HG03571 (cell line): ENCODE data around the gene GPR89B.
"Not testable (repeated sequence)": the region's sequence is repeated elsewhere in the genome, so short reads cannot be mapped to it uniquely, and the experiment has no call there.

Source experiments
- ATAC-seq: cut with Tn5 transposase; IDR thresholded peaks from one replicate; pipeline ENCODE4 v1.9.1; 2021; ENCODE audit not compliant: unreplicated experiment

Gene GPR89B

DNA sequence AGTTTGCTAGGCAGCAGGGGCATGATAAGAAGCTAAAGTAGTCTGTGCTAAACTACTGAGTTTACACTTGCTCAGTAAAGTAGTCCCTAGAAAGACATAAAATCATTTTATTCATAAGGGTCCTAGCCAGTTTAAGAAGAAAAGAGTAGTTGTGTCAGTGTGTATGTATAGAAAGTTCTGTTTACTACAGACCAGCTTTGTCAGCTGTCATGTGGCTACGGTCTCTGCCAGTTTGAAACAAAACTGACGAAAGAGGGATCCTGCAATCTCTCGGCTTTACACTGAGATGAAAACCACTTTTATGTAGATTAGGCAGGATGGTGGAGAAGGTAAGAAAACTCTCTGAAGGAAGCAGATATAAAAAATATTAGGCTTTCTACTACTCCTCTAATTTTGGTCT lies 7.1 kb downstream of the GPR89B start:
- ATAC-seq, result not testable (repeated sequence)

DNA sequence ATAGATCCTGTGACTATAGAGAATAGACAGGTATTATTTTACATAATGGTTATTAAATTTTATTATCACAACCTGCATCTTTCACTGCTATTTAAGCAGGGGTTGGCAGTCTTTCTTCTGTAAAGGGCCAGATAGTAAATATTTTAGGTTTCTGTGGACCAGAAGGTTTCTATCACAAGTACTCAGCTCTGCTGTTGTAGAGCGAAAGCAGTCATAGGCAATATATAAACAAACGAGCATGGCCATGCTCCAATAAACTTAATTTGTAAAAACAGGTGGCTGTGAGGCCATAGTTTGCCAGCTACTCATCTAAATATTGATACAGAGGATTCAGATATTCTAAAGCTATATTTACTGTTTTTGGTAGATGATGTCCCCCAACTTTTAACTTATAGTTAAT lies 12.2 kb downstream of the GPR89B start:
- ATAC-seq, result not testable (repeated sequence)

DNA sequence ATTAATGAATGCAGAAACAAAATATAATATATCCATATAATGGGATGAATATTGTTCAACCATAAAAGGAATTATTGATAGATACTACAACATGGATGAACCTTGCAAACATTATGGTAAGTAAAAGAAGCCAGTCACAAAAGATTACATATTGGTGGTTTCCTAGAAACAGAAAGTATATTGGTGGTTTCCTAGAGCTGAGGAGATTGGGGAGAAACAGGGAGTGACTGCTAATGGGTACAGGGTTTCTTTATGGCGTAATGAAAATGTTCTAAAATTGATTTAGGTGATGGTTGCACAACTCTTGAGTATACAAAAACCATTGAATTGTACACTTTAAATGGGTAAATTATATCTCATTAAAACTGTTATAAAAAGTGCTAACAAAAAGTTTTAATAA lies 14.3 kb downstream of the GPR89B start:
- not testable (repeated sequence) for ATAC-seq

DNA sequence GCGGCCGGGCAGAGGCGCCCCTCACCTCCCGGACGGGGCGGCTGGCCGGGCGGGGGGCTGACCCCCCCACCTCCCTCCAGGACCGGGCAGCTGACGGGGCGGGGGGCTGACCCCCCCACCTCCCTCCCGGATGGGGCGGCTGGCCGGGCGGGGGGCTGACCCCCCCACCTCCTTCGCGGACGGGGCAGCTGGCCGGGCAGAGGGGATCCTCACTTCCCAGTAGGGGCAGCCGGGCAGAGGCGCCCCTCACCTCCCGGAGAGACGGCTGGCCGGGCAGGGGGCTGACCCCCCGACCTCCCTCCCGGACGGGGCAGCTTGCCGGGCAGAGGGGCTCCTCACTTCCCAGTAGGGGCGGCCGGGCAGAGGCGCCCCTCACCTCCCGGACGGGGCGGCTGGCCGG lies 21.3 kb downstream of the GPR89B start:
- not testable (repeated sequence) for ATAC-seq

DNA sequence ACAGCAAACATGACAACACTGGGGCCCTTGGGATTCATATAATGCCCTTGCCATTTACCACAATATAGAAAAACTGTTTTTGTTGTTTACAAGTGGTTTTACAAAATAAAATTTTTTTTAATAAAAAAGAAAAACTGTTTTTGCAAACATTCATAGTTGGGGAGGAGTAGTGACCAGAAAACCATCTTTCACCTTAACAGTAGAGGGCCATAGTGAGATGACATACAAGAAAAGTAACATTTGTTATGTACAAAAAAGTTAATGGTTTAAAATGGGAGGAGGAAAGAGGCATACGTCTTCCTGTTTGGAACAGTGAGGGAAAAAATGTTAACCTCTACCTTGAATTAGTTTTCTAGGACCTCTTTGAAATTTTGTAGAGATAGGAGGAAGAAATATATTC lies 30.7 kb downstream of the GPR89B start:
- not testable (repeated sequence) for ATAC-seq

DNA sequence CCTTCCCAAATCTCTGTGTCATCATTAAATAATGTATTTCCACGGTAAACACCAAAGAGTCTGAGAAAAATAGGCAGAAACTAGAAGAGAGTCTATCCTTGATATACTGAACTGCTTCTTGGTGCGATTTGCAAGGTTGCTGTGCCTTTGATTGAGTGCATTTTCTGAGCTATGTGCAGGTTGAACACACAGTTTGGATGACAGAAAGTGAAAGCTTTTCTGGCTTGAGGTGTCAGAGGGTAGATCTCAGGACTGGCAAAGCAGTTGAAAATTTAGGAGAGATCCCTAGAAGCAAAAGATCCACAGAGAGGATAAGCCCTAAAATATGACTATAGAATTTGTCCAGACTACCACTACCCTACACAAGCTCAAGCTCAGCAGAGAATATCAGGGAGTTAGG lies 31.5 kb downstream of the GPR89B start:
- ATAC-seq, result not testable (repeated sequence)

DNA sequence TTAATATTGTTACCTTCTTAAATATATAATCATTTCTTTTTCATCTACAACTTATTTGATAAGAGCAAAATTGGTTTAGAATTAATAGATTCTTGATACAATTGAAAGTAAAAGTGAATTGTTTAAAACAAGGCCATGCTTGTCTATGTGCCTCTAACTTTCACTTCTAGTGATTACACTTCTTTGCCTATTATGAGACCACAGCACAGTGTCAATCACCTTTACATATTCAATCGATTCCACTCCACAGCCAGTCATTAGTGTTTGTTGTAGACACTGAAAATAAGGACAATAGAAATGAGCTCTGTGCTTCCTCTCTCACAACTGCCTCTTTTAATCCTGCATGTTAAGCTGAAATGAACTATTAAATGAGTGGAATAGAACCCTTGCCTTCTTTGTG lies 36.4 kb downstream of the GPR89B start:
- not testable (repeated sequence) for ATAC-seq

DNA sequence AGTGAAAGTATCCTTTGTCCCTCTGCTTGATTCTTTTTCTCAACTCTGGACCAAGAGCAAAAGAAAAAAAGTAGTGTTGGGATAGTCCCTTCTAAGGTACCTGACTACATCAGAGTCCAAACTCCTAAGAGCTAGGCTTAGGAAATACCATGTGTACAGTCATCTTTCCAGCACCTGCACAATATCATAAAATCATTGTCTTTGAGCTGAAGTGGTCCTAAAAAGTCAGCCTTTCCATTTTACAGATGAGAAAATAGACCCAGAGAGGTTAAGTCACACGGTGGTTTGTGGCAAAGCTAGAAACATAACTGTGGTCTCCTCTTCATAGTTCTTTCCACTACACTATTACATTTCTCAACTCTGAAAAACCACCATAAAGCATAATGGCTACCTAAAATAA lies 38.4 kb downstream of the GPR89B start:
- not testable (repeated sequence) for ATAC-seq

DNA sequence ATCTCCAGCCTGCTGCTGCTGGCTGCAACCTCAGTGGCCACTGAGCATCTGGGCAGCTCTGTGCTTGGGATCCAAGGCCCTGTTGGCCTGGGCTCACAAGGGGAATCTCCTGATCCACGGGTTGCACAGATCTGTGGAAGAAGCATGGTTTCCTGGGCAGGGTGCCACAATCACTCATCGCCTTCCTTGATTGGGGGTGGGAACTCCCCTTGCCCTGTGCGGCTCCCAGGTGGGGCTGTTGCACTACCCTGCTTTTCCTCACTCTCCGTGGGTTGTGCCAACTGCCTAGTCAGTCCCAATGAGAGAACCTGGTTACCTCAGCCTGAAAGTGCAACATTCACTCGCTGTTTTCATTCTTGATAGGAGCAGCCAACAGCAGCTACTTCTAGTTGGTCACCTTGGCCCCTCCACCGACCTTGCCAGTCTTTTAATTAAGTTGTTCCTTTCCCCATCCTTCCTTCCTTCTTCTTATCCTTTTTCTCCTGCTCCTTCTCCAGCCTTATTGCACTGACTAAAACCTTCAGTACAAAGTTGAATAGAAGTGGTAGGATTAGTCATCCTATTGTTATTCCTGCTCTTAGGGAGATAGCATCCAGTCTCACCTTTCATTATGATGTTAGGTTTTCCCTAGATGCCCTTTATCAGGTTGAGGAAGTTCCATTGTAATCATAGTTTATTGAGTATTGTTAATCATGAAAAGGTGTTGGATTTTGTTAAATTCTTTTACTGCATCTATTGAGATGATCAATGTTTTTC lies 50.9 kb downstream of the GPR89B start:
- ATAC-seq, result not testable (repeated sequence)

DNA sequence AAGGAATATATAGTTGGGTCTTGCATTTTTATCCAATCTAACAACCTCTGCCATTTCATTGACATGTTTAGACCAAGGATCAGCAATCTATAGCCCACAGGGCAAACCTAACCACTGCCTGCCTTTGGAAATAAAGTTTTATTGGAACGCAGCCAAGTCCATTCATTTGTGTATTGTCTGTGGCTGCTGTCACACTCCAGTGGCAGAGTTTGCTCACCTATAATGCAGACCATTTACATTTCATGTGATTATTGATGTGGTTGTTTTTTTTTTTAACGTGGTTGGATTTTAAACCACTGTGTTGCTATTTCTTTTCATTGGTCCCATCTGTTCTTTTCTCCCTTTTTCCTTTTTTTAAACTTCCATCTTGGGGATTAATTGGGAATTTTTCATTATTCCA lies 57.2 kb downstream of the GPR89B start:
- not testable (repeated sequence) for ATAC-seq

DNA sequence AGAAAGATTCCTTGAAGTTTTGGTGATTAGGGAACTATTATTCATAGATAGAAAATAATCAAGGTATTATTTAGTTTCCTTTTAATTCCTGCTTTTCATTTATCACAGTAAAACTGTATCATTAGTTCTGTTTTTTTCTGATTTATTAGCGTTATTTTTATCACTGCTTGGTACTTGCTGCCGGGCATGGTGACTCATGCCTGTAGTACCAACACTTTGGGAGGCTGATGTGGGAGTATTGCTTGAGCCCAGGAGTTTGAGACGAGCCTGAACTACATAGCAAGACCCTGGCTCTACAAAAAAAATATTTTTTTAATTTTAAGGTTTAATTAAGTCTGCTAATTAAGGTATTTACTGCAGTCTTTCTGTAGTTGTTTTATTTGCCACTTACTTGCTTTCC lies 59.7 kb downstream of the GPR89B start:
- not testable (repeated sequence) for ATAC-seq

DNA sequence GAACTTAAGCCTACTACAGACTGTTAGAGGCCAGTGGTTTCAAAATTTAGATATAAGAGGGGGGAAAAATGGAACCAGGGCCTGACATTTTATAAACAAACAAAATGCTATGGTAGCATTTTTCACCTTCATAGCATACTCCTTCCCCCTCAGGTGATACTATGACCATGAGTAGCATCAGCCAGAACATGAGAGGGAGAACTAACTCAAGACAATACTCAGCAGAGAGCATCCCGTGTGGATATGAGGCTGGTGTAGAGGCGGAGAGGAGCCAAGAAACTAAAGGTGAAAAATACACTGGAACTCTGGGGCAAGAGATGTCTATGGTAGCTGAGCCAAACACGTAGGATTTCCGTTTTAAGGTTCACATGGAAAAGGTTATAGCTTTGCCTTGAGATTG lies 64.7 kb downstream of the GPR89B start:
- not testable (repeated sequence) for ATAC-seq

DNA sequence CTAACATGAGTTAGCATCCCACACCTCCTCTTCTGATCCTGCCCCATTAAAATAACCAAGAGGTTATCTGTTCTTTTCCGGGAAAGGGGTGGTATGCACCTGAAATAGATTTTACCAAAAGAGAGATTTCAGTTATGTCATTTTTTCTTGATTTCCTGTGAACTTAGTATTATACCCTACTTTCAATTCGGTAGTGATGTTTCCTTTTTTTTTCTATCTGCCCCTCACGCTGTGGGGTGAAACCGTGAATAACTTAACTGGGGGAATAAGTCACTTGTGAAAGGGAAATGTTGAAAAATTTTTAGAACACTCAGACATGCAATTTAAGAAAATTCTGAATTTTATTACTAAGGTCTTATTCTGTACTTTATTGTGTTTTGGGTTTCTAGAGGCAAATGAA lies 65.2 kb downstream of the GPR89B start:
- ATAC-seq, result not testable (repeated sequence)

DNA sequence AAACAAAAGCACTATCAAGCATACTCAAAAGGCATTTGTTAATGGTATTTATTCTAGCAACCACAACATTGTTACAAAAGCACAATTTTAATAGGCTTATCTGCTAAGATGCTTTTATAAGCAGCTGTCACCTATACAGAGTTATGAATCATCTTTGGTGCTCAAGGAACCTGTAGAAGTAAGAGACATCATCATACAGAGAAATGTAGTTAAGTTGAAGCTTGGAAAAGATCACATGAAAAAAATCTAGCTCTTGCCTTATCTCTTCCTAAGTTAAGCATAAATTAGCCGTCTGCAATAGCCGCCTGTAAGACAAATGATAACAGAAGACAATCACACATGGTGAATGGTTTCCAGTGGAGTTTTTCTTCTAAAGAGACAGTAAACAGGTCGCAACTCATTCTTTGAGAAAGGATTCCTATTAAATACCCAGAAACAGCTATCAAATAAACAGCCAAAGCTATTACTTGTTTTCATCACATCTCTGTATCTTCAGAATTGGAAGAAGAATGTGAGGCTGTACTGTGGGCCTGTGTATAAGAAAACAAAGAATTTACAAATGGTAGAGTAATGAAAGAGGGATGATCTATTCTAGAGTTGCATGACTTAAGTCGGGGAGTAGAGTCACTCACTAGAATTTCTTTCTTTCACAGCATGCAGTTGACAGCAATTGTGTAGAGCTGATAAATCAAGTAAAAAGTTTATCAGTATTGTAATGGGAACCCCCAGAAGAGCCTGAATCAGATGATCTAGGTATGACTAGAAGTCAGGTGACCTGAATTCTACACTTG lies 65.8 kb downstream of the GPR89B start:
- not testable (repeated sequence) for ATAC-seq

DNA sequence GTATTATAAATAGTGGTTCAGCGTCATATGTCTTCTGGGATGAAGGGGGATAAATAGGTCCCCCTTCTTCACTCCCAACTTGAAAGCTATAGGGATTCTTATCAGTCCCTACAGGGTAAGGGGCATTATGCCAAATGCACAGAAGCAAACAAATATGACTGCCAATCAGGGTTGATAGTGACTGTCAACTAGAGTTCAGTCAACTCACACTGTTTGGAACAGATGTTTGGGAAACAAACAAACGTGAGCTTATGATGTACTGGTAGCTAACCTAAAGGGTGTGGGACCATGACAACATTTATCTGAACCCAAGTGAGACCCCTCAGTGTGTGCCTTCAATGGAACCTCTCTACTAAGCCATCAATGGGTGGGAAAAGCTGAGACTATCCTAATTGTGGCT lies 67.9 kb downstream of the GPR89B start:
- not testable (repeated sequence) for ATAC-seq

DNA sequence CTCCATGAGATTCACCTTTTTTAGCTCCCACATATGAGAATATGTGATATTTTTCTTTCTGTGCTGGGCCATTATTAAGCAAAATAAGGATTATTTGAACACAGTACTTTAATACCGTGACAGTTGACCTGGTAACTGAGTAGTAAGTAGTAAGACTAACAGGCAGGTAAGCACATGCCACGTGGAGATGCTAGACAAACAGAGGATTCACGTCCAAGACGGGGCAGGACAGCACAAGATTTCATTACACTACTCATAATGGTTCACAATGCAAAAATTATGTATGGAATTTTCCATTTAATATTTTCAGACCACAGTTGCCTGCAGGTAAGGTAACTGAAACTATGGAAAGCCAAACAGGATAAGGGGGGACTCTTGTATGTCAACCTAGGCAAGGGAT lies 79.5 kb downstream of the GPR89B start:
- not testable (repeated sequence) for ATAC-seq

DNA sequence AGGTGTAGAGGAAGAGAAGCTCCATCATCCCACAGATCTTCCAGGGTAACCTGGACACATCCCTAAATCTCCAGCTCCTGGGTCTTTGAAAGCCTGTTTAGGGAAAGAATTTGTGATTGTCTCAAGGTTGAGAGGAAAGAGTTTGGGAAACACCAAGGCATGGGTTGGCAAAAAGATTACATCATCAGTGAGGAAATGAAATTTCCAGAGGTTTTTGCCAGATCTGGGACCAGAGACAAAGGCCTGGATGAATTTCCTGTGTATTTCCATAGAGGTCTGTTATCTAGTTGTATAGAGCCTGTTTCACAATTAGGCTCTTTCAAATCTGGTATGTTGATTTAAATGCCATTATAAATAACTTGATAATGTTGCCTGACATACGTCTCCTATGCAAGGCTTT lies 82.3 kb downstream of the GPR89B start:
- ATAC-seq, result no peak

DNA sequence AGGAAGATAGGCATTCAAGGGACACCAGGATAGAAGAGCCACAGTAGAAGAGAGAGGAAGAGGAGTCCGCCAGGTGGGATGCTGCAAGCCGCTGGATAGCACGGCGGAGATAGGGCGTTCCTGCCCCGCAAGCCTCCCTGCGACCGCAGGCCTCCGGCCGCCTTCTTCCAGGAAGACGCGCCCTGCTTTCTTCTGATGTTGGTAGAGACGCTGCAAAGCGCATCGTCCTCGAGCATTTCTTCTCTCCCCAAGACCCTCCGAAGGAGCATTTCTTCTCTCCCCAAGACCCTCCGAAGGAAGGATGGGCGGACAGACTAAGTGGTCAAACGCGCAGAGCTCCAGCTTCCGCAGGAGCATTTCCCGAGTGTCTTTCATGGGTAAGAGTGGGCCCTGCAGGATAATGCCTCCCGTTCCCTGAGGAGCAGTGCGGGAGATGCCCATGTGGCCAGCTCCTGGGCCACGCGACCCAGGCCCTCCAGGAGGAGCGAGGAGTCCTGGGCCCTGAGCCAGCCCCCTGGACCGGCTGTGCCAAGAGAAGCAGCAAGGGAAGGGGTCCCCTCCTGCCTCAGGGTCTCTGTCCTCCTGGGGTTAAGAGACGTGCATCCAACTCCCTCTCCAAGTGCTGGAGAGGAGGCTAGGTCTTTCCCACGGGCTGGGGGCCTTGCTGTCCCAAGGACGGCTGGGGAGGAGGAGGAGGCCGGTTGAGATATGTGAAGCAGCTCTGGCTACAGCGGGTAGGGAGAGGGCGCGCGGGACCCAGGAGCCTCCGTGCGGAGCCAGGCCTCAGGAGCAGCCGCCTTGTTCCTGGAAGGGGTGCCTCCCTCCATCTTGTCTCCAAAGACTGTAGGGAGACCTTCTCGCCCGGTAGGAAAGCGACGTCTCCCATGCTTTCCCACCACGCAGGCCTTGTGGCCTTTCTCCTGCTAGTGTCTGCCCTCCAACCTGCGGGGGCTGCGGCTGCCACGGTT lies 85.2 kb downstream of the GPR89B start:
- ATAC-seq, result not testable (repeated sequence)

DNA sequence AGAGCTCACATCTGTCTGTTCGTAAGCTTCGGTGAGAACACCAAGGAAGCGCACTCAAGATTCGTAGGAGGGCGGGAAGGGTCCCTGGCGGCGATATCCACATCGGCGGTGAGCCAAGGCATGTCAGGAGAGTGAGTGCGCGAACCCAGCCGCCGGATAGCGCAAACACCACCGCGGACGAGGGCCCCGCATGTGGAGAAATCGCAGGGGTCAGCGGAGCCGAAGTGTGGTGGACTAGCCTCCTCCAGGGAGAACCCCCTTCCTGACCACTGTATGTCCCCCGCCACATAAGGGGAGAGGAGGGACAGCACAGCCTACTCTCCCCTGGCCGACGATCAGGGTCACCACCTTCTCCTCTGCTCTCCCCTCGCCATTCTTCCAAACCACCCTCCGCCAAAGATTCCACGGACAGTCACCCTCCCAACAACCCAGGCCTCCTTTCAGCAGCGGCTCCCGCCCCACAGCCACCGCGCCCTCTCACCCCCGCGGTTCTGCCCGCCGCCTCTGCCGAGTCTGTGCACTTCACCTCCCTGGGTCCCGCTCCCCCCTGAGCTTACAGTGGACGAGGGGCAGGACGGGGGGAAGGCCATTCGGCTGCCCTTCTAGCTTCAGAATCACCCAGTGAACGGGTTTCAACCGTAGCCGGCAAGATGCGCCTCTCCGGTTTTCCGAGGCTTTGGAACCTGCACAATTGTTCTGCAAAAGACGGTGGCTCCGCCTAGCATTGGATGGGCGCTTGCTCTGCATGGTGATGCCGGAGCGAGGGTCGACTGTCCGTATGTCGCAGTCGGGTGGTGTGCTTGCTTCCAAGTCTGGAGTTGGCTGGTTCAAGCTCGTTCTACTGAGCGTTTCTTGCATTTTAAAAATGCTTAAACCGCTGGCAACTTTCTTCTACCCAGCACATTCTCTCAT lies 86.3 kb downstream of the GPR89B start:
- ATAC-seq, result not testable (repeated sequence)

DNA sequence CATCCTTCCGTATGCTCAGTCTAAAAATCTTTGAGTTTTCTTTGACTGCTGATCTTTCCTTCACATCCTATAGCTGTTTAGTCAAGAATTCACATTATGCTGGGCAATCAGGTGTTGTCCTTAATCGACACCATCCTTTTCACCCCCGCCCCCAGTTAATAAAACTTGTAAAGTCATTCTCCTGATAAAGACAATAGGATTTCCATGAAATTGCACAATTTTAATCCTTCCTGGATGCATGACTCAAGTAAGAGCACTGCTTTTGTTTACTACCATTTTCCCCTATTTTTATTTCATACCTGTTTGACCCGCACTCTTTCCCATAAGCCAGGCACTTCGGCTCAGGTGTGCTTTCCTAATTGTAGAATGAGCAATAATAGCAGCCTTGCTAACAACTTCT lies 96.7 kb downstream of the GPR89B start:
- not testable (repeated sequence) for ATAC-seq
